GM23338 (cell line): ENCODE data around the gene MKNK2. TPM values are rescaled to one million over a fixed set of nuclear protein-coding genes. Genes with fewer than 3 reads are reported as not detected.
"Not testable (repeated sequence)": the region's sequence is repeated elsewhere in the genome, so short reads cannot be mapped to it uniquely, and the experiment has no call there.

Experiments used
- ATAC-seq: fragments of 200-7000 bp; cut with Tn5 transposase; 3 replicates; pipeline ENCODE4 v1.9.1; 2020
- DNase-seq: peaks from one replicate; pipeline ENCODE4 v3.0.0-alpha.2; 2015; ENCODE audit warnings: low spot score
- H2AFZ ChIP-seq: fragments of 200-600 bp; sonication (generic); 2 replicates; pipeline ENCODE4 v1.8.0; 2016; ENCODE audit warnings: antibody characterized with exemption, mild to moderate bottlenecking, moderate library complexity
- H3F3A ChIP-seq: fragments of 200-600 bp; sonication (generic); replicated peaks from 2 replicates; pipeline ENCODE4 v1.8.0; 2017; ENCODE audit warnings: antibody characterized with exemption, mixed run types, low read depth
- H3K27ac ChIP-seq: fragments of 200-600 bp; sonication (generic); 2 replicates; pipeline ENCODE4 v1.6.1; 2016; ENCODE audit warnings: low read depth
- H3K27me3 ChIP-seq: fragments of 200-600 bp; sonication (generic); 2 replicates; pipeline ENCODE4 v1.8.0; 2016; ENCODE audit warnings: mild to moderate bottlenecking, mixed run types, moderate library complexity; ENCODE audit not compliant: insufficient read depth
- H3K36me3 ChIP-seq: fragments of 200-600 bp; sonication (generic); 2 replicates; pipeline ENCODE4 v1.8.0; 2016; ENCODE audit warnings: mild to moderate bottlenecking; ENCODE audit not compliant: insufficient read depth
- H3K4me1 ChIP-seq: fragments of 200-600 bp; sonication (generic); 2 replicates; pipeline ENCODE4 v1.8.0; 2016; ENCODE audit warnings: mild to moderate bottlenecking, moderate library complexity; ENCODE audit not compliant: insufficient read depth
- H3K4me2 ChIP-seq: fragments of 200-600 bp; sonication (generic); 2 replicates; pipeline ENCODE4 v1.7.1; 2017; ENCODE audit warnings: mixed run types
- H3K4me3 ChIP-seq: fragments of 200-600 bp; sonication (generic); 2 replicates; pipeline ENCODE4 v1.6.1; 2016; ENCODE audit warnings: mixed run types
- H3K79me2 ChIP-seq: fragments of 200-600 bp; sonication (generic); replicated peaks from 2 replicates; pipeline ENCODE4 v1.8.0; 2017; ENCODE audit warnings: mild to moderate bottlenecking; ENCODE audit not compliant: insufficient read depth
- H3K9me2 ChIP-seq: fragments of 200-600 bp; sonication (generic); 2 replicates; pipeline ENCODE4 v1.8.0; 2017; ENCODE audit not compliant: insufficient read depth
- H4K20me1 ChIP-seq: fragments of 200-600 bp; sonication (generic); replicated peaks from 2 replicates; pipeline ENCODE4 v1.8.0; 2017; ENCODE audit warnings: mild to moderate bottlenecking; ENCODE audit not compliant: insufficient read depth
- H3K27ac Mint-ChIP-seq: 2 replicates; pipeline ENCODE4 v1.8.0; 2020; ENCODE audit warnings: inconsistent platforms, mild to moderate bottlenecking, moderate library complexity, mixed read lengths
- H3K27me3 Mint-ChIP-seq: 3 replicates; pipeline ENCODE4 v1.8.0; 2022; ENCODE audit warnings: low read depth, mild to moderate bottlenecking, moderate library complexity, mixed read lengths, inconsistent platforms; ENCODE audit not compliant: insufficient read depth, poor library complexity
- H3K36me3 Mint-ChIP-seq: 3 replicates; pipeline ENCODE4 v1.8.0; 2021; ENCODE audit warnings: low read depth, mild to moderate bottlenecking, inconsistent platforms, moderate library complexity, mixed read lengths
- H3K4me1 Mint-ChIP-seq: 3 replicates; pipeline ENCODE4 v1.8.0; 2020; ENCODE audit warnings: mild to moderate bottlenecking, inconsistent platforms, mixed read lengths
- H3K4me3 Mint-ChIP-seq: 3 replicates; pipeline ENCODE4 v1.8.0; 2021; ENCODE audit warnings: moderate library complexity, mild to moderate bottlenecking, inconsistent platforms, mixed read lengths
- H3K9me3 Mint-ChIP-seq: 3 replicates; pipeline ENCODE4 v1.8.0; 2020; ENCODE audit warnings: moderate library complexity, mild to moderate bottlenecking, inconsistent platforms, mixed read lengths
- CREB1 ChIP-seq: fragments of 250-450 bp; sonication (Bioruptor Pico); IDR thresholded peaks from 2 replicates; pipeline ENCODE4 v1.5.0; 2020; ENCODE audit warnings: low read depth, mild to moderate bottlenecking, moderate library complexity
- POLR2AphosphoS5 ChIP-seq: IDR thresholded peaks from 2 replicates; pipeline ENCODE4 v1.6.1; 2016; ENCODE audit warnings: antibody characterized with exemption, low read depth
- ZNF114 ChIP-seq: fragments of 250-450 bp; sonication (Bioruptor Pico); IDR thresholded peaks from 2 replicates; pipeline ENCODE4 v1.5.0; 2020; ENCODE audit warnings: mild to moderate bottlenecking, moderate library complexity
- polyA plus RNA-seq: library from polyadenylated mRNA; unstranded; fragments of >200 nt; fragmentation: Nextera tagmentation; extraction: Ambion mirVana; gene quantifications from 2 replicates; pipeline ENCODE4 v1.2.1, GENCODE V29; 2016
- total RNA-seq: library from RNA; depleted of rRNA; stranded (reverse); fragments of >200 nt; shearing (Covaris generic); gene quantifications from 2 replicates; pipeline ENCODE4 v1.2.3, GENCODE V29; 2014
- TF ChIP-seq, protein P1 (sequence below), 2 experiments: fragments of 200-600 bp in 1 of 2; sonication (generic) in 1 of 2; conservative IDR thresholded peaks; 2 replicates each; pipeline versions ENCODE4 v1.5.1 to v1.6.1; 2016 to 2017; ENCODE audit warnings: antibody characterized with exemption in 2 of 2, low read depth in 2 of 2, mild to moderate bottlenecking in 2 of 2, moderate library complexity in 1 of 2
- TF ChIP-seq, protein P2 (sequence below): IDR thresholded peaks from 2 replicates; pipeline ENCODE4 v1.6.1; 2016; ENCODE audit warnings: antibody characterized with exemption

Gene MKNK2
- total and polyA plus RNA-seq, 2 experiments from 2014 or later = 71.0 to 159 TPM

DNA sequence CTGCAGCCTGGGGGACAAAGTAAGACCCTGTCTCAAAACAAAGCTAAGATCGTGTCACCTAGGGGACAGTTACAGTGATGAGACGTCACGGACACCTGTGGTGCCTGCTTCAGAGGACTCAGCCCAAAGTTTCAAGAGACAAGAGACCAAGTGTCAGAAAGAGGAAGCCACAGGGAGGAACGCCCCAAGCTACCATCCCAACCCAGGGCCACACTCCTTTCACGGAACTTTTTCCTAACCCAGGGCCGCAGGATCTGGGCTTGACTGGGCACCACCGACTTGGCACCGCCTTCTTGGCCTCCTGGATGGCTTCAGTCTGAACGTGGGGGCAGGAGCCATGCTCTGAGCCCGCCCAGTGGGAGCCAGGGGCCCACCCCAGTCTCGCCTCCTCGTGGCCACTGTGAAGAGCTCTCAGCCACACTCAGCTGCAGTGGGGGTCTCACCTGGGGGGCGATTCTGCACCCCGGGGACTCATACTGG is 36.6 kb upstream of the MKNK2 start:
- no peaks in the 10 kb centered on the region for H3K36me3 ChIP-seq
- Mint-ChIP-seq H3K4me3 (no peak overlapping the region), H3K9me3 (no peaks in the 10 kb centered on the region), H3K4me1 (peaks cover 21% of the 10 kb centered on the region), H3K27ac (no peak overlapping the region), H3K36me3 (no peaks in the 10 kb centered on the region), H3K27me3 (peaks cover 5% of the 10 kb centered on the region)
- H4K20me1 ChIP-seq = no peaks in the 10 kb centered on the region
- DNase-seq (no peak), ATAC-seq (no peak)
- H3K4me3 ChIP-seq = no peak overlapping the region
- TF ChIP-seq POLR2AphosphoS5 (no peak), ZNF114 (CRISPR knock-in tag) (no peak), CREB1 (no peak)
- TF ChIP-seq, protein P1, sequence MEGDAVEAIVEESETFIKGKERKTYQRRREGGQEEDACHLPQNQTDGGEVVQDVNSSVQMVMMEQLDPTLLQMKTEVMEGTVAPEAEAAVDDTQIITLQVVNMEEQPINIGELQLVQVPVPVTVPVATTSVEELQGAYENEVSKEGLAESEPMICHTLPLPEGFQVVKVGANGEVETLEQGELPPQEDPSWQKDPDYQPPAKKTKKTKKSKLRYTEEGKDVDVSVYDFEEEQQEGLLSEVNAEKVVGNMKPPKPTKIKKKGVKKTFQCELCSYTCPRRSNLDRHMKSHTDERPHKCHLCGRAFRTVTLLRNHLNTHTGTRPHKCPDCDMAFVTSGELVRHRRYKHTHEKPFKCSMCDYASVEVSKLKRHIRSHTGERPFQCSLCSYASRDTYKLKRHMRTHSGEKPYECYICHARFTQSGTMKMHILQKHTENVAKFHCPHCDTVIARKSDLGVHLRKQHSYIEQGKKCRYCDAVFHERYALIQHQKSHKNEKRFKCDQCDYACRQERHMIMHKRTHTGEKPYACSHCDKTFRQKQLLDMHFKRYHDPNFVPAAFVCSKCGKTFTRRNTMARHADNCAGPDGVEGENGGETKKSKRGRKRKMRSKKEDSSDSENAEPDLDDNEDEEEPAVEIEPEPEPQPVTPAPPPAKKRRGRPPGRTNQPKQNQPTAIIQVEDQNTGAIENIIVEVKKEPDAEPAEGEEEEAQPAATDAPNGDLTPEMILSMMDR (conservative IDR thresholded peaks at IDR 0.05; ENCODE audit: low read depth in 2 of 2) = no peak; a peak in 1 of 4 replicates
- TF ChIP-seq, protein P2, sequence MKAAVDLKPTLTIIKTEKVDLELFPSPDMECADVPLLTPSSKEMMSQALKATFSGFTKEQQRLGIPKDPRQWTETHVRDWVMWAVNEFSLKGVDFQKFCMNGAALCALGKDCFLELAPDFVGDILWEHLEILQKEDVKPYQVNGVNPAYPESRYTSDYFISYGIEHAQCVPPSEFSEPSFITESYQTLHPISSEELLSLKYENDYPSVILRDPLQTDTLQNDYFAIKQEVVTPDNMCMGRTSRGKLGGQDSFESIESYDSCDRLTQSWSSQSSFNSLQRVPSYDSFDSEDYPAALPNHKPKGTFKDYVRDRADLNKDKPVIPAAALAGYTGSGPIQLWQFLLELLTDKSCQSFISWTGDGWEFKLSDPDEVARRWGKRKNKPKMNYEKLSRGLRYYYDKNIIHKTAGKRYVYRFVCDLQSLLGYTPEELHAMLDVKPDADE = no peak
- no peaks in the 10 kb centered on the region for H3K79me2 ChIP-seq
- no peak overlapping the region for H3K27ac ChIP-seq
- no peaks in the 10 kb centered on the region for H3K27me3 ChIP-seq
- H3K4me1 ChIP-seq = peaks cover 5% of the 10 kb centered on the region; the same call in 1 of the 2 replicates
- peaks cover 3% of the 10 kb centered on the region; the same call in 1 of the 2 replicates for H3F3A ChIP-seq
- no peak overlapping the region for H3K4me2 ChIP-seq
- H2AFZ ChIP-seq = no peak overlapping the region
- H3K9me2 ChIP-seq = no peaks in the 10 kb centered on the region

DNA sequence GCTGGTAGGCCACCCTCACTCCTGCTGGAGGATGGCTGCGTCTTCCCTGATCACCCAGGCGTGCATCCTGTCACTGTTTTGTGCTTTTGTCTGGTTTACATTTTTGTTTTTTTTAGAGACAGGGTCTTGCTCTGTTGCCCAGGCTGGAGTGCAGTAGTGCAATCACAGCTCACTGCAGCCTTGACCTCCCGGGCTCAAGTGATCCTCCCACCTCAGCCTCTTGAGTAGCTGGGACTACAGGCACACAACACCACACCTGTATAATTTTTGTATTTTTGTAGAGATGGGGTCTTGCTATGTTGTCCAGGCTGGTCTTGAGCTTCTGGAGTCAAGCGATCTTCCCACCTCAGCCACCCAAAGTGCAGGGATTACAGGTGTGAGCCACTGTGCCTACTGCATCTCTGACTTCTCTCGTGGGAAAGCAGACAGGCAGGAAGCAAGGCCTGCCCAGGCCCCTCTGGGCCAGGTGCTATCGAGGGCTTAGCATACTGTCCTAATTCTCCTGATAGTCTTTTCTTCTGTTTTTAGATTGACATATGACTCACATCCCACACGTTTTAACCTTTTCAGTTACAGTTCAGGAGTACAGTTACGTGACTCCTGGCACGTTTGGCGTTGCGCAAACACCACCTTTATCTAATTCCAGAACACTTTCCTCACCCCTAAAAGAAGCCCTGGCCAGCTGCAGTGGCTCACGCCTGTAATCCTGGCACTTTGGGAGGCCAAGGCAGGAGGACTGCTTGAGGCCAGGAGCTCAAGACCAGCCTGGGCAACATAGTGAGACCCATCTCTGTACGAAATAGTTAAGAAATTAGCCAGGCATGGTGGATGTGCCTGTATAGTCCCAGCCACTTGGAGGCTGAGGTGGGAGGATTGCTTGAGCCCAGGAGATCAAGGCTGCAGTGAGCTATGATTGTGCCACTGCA is 35.9 kb upstream of the MKNK2 start:
- H3K79me2 ChIP-seq, H4K20me1 ChIP-seq, H3K9me2 ChIP-seq, H3K9me3 Mint-ChIP-seq, H3K36me3 ChIP-seq, H3K27ac ChIP-seq, H3K27me3 ChIP-seq, H3K27me3 Mint-ChIP-seq, H3F3A ChIP-seq, ATAC-seq, H3K4me2 ChIP-seq, H3K36me3 Mint-ChIP-seq, H2AFZ ChIP-seq, H3K4me1 ChIP-seq, H3K27ac Mint-ChIP-seq, DNase-seq, H3K4me3 Mint-ChIP-seq, H3K4me3 ChIP-seq: not testable (repeated sequence)
- peaks cover 21% of the 10 kb centered on the region for H3K4me1 Mint-ChIP-seq
